NCI-H345 (cell line): ENCODE measurements around the gene RPS27L.
"Not testable (repeated sequence)": the region's sequence is repeated elsewhere in the genome, so short reads cannot be mapped to it uniquely, and the experiment has no call there.

Experiments used
- DNase-seq: peaks from one replicate; lab custom pipeline; 2025; lab: John Stamatoyannopoulos, UW

Gene RPS27L

GRCh38 chr15:63098901-63099300 lies 58.4 kb downstream of the RPS27L start:
- not testable (repeated sequence) for DNase-seq
